Uterus (tissue), 2 donors: ENCODE results near the gene OBSCN.

Source experiments
- CTCF ChIP-seq, 4 experiments: fragments of 200-600 bp in 2 of 4; fragments of 450-650 bp in 2 of 4; sonication (generic) in 2 of 4; IDR thresholded peaks; one replicate each; pipeline ENCODE4 v1.5.1; 2016 to 2019; ENCODE audit warnings: antibody characterized with exemption in 4 of 4, mild to moderate bottlenecking in 2 of 4, moderate library complexity in 1 of 4
- POLR2A ChIP-seq, 2 donors: fragments of 450-650 bp; IDR thresholded peaks; one replicate each; pipeline ENCODE4 v1.6.1; 2016; ENCODE audit warnings: antibody characterized with exemption in 2 of 2, mild to moderate bottlenecking in 1 of 2, moderate library complexity in 1 of 2

- TF ChIP-seq CTCF (IDR thresholded peaks at IDR 0.05) (no peak), POLR2A (IDR thresholded peaks at IDR 0.05) (no peak)
Measured at GRCh38 chr1:228272831-228273571, 65.2 kb downstream of the OBSCN start.
